Aorta (tissue), 5 donors: ENCODE data around the gene ACSL1. TPM values are rescaled to one million over a fixed set of nuclear protein-coding genes. Genes with fewer than 3 reads are reported as not detected.

ENCODE experiments used
- ATAC-seq: fragments of 200-7000 bp; cut with Tn5 transposase; one replicate; pipeline ENCODE4 v1.9.1; 2022; ENCODE audit warnings: moderate library complexity; ENCODE audit not compliant: low FRiP score
- DNase-seq, 2 donors: peaks; one replicate each; pipeline ENCODE4 v3.0.0-alpha.2; 2020
- H3K27ac ChIP-seq, 2 donors: one replicate each; pipeline ENCODE4 v1.5.1; 2013; ENCODE audit warnings: low read length in 2 of 2, mild to moderate bottlenecking in 2 of 2, moderate library complexity in 2 of 2, control low read depth in 1 of 2, inconsistent platforms in 1 of 2, low read depth in 1 of 2
- H3K27me3 ChIP-seq, 2 donors: one replicate each; pipeline ENCODE4 v1.6.1; 2013; ENCODE audit warnings: control low read depth in 1 of 2, low read length in 1 of 2, mild to moderate bottlenecking in 1 of 2, moderate library complexity in 1 of 2; ENCODE audit not compliant: insufficient read depth in 2 of 2, control insufficient read depth in 1 of 2
- H3K36me3 ChIP-seq, 2 donors: one replicate each; pipeline ENCODE4 v1.6.1; 2013; ENCODE audit warnings: control low read depth in 1 of 2, low read length in 1 of 2, mild to moderate bottlenecking in 1 of 2; ENCODE audit not compliant: insufficient read depth in 2 of 2, control insufficient read depth in 1 of 2
- H3K4me1 ChIP-seq, 2 donors: one replicate each; pipeline ENCODE4 v1.6.1; 2013; ENCODE audit warnings: low read length in 2 of 2, control low read depth in 1 of 2, mild to moderate bottlenecking in 1 of 2, moderate library complexity in 1 of 2; ENCODE audit not compliant: insufficient read depth in 2 of 2, control insufficient read depth in 1 of 2
- H3K4me3 ChIP-seq, 2 donors: one replicate each; pipeline ENCODE4 v1.5.1; 2013; ENCODE audit warnings: low read length in 2 of 2, control low read depth in 1 of 2, mild to moderate bottlenecking in 1 of 2
- H3K9me3 ChIP-seq: one replicate; pipeline ENCODE4 v1.6.1; 2013; ENCODE audit warnings: mild to moderate bottlenecking, low read length; ENCODE audit not compliant: control insufficient read depth
- WGBS, 2 donors: extraction: QIAGEN DNeasy Blood & Tissue Kit; methylation state at CpG; one replicate each; pipeline ENCODE4 v1.1.7; 2013; 5-methylcytosine and 5-hydroxymethylcytosine counted together
- intact Hi-C, 2 donors: fragments of 100-400 bp; cut with DNase I; formaldehyde crosslinking; loops; one replicate each; pipeline versions ENCODE4 v1.14.2 to v1.15.0; 2022
- polyA plus RNA-seq, 2 donors: library from polyadenylated mRNA; stranded (reverse); fragments of 200-250 nt; gene quantifications; one replicate each; pipeline ENCODE4 v1.2.3, GENCODE V29; 2013
- total RNA-seq, 2 donors: library from RNA; stranded (reverse); fragmentation: NEBNext Ultra II Directional; extraction: Animal tissue kit (Norgen Biotek cat#: 25700); gene quantifications; one replicate each; pipeline ENCODE4 v1.2.1, GENCODE V29; 2021
- donor health status: healthy with polysubstance abuse.
- donor health status: Bipolar disorder and iron deficiency.
- donor health status: DM: no; HTN: no; CAD: no.
- donor health status: DM: no; HTN: no; CAD: no.
- donor health status: DM: yes; HTN: yes; CAD: no.

ACSL1 gene
- total and polyA plus RNA-seq, 4 donors, result 20.3 to 97.8 (median 55.5) TPM

- DNase-seq (no peak), ATAC-seq (no peak)
- Histone ChIP-seq H3K36me3 (no peaks in the 10 kb centered on the region), H3K4me3 (no peak overlapping the region), H3K27ac (no peak overlapping the region), H3K27me3 (no peaks in the 10 kb centered on the region), H3K9me3 (no peaks in the 10 kb centered on the region), H3K4me1 (peaks cover 4 to 8% of the 10 kb centered on the region in 2 donors)
- WGBS, 2 donors, result 87 to 91% methylated on average over 5 of the region's 5 CpGs
- intact Hi-C loops, result no loop called here
Observed at GRCh38 chr4:184804621-184805020, 21.1 kb downstream of the ACSL1 start.

GRCh38 chr4:184803874-184804273 is 21.9 kb downstream of the ACSL1 start:
- intact Hi-C loops, result no loop called here
- H3K4me3 ChIP-seq, result no peak overlapping the region
- H3K27me3 ChIP-seq, result no peaks in the 10 kb centered on the region
- ATAC-seq (no peak), DNase-seq (no peak)
- H3K9me3 ChIP-seq, result no peaks in the 10 kb centered on the region
- H3K27ac ChIP-seq, result no peak overlapping the region
- H3K4me1 ChIP-seq, result peaks cover 4 to 8% of the 10 kb centered on the region in 2 donors
- 95 to 97% methylated on average over 4 of the region's 4 CpGs for WGBS, 2 donors
- H3K36me3 ChIP-seq, result no peaks in the 10 kb centered on the region

GRCh38 chr4:184803133-184803532 is 22.6 kb downstream of the ACSL1 start:
- no peak for ATAC-seq
- Histone ChIP-seq H3K27ac (no peak overlapping the region), H3K4me1 (peaks cover 2 to 4% of the 10 kb centered on the region in 2 donors), H3K4me3 (no peak overlapping the region), H3K27me3 (no peaks in the 10 kb centered on the region), H3K9me3 (no peaks in the 10 kb centered on the region), H3K36me3 (no peaks in the 10 kb centered on the region)
- intact Hi-C loops, result no loop called here
- WGBS, 2 donors, result 98% methylated on average over 16 of the region's 16 CpGs
- DNase-seq, result no peak

- H3K9me3 ChIP-seq, result no peaks in the 10 kb centered on the region
- whole genome bisulfite sequencing, 2 donors, result 60 to 66% methylated on average over 9 of the region's 9 CpGs
- no peaks in the 10 kb centered on the region for H3K27me3 ChIP-seq
- no peaks in the 10 kb centered on the region for H3K36me3 ChIP-seq
- intact Hi-C loops, result no loop called here
- DNase-seq (no peak), ATAC-seq (no peak)
- peaks cover 0 to 4% of the 10 kb centered on the region in 2 donors for H3K4me1 ChIP-seq
- no peak overlapping the region for H3K27ac ChIP-seq
- no peak overlapping the region for H3K4me3 ChIP-seq
Observed at GRCh38 chr4:184802697-184803015, 23.1 kb downstream of the ACSL1 start.

GRCh38 chr4:184801781-184802696 is 23.7 kb downstream of the ACSL1 start:
- intact Hi-C loops, result no loop called here
- DNase-seq (no peak), ATAC-seq (no peak)
- peaks cover 0 to 2% of the 10 kb centered on the region in 2 donors for H3K36me3 ChIP-seq
- H3K27me3 ChIP-seq, result no peaks in the 10 kb centered on the region
- no peak overlapping the region for H3K4me3 ChIP-seq
- no peaks in the 10 kb centered on the region for H3K9me3 ChIP-seq
- peaks cover 0 to 4% of the 10 kb centered on the region in 2 donors for H3K4me1 ChIP-seq
- H3K27ac ChIP-seq, result no peak overlapping the region
- 30 to 34% methylated on average over 10 of the region's 10 CpGs for WGBS, 2 donors

GRCh38 chr4:184798504-184798903 is 27.3 kb downstream of the ACSL1 start:
- Histone ChIP-seq H3K27me3 (no peaks in the 10 kb centered on the region), H3K4me3 (no peak overlapping the region), H3K36me3 (peaks cover 0 to 2% of the 10 kb centered on the region in 2 donors), H3K4me1 (peaks cover 0 to 7% of the 10 kb centered on the region in 2 donors), H3K9me3 (no peaks in the 10 kb centered on the region), H3K27ac (no peak overlapping the region)
- no peak for ATAC-seq
- no peak for DNase-seq
- WGBS, 2 donors, result 94 to 96% methylated on average over 7 of the region's 7 CpGs
- intact Hi-C loops, result no loop called here

GRCh38 chr4:184796906-184797305 is 28.9 kb downstream of the ACSL1 start:
- DNase-seq, result no peak
- ATAC-seq, result no peak
- Histone ChIP-seq H3K4me1 (peaks cover 0 to 3% of the 10 kb centered on the region in 2 donors), H3K4me3 (no peak overlapping the region), H3K36me3 (peaks cover 0 to 2% of the 10 kb centered on the region in 2 donors), H3K27ac (no peak overlapping the region), H3K27me3 (no peaks in the 10 kb centered on the region), H3K9me3 (no peaks in the 10 kb centered on the region)
- 34 to 44% methylated on average over 9 of the region's 9 CpGs for WGBS, 2 donors
- intact Hi-C loops, result no loop called here

GRCh38 chr4:184795214-184795844 is 30.4 kb downstream of the ACSL1 start:
- no peak overlapping the region for H3K4me3 ChIP-seq

GRCh38 chr4:184794470-184794869 is 31.3 kb downstream of the ACSL1 start:
- DNase-seq, result no peak
- ATAC-seq, result no peak
- Histone ChIP-seq H3K9me3 (no peaks in the 10 kb centered on the region), H3K27me3 (no peaks in the 10 kb centered on the region), H3K27ac (peak overlapping the region; percentile 79 to 88), H3K4me3 (no peak overlapping the region), H3K4me1 (peaks cover 0 to 3% of the 10 kb centered on the region in 2 donors), H3K36me3 (peaks cover 0 to 2% of the 10 kb centered on the region in 2 donors)
- intact Hi-C loops, result no loop called here
- 97 to 99% methylated on average over 5 of the region's 5 CpGs for WGBS, 2 donors

More at GRCh38 chr4:184795214-184795844, 30.4 kb downstream of the ACSL1 start:
- DNase-seq (no peak), ATAC-seq (no peak)
- intact Hi-C loops, result no loop called here
- 6 to 8% methylated on average over 9 of the region's 9 CpGs for WGBS, 2 donors
- Histone ChIP-seq H3K27me3 (no peaks in the 10 kb centered on the region), H3K4me1 (peaks cover 0 to 3% of the 10 kb centered on the region in 2 donors), H3K36me3 (peaks cover 0 to 2% of the 10 kb centered on the region in 2 donors), H3K27ac (peak overlapping the region in 1 of 2 donors; percentile 92), H3K9me3 (no peaks in the 10 kb centered on the region)
